Breast epithelium (tissue), 3 donors: ENCODE data around the gene HECTD4.

Experiments used
- POLR2A ChIP-seq: fragments of 450-650 bp; IDR thresholded peaks from one replicate; pipeline ENCODE4 v1.6.1; 2016; ENCODE audit warnings: antibody characterized with exemption, mild to moderate bottlenecking, moderate library complexity
- TF ChIP-seq, protein P1 (sequence below), 3 donors: fragments of 450-650 bp; IDR thresholded peaks; one replicate each; pipeline ENCODE4 v1.5.1; 2016 to 2017; ENCODE audit warnings: antibody characterized with exemption in 3 of 3, mild to moderate bottlenecking in 3 of 3, moderate library complexity in 3 of 3

DNA sequence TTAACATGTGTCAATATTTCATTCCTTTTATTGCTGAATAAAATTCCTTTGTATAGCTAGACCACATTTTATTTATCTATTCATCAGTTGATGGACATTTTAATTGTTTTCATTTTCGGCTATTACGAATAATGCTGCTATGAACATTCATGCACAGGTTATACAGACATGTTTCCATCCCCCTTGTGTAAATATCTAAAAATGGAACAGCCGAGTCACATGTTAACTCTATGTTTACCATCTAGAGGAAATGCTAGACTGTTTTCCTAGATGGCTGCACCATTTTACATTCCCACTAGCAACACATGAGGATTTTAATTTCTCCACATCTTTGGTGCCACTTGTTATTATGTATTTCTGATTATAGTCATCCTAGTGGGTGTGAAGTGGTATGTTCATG lies 49.2 kb downstream of the HECTD4 start:
- TF ChIP-seq, protein P1, sequence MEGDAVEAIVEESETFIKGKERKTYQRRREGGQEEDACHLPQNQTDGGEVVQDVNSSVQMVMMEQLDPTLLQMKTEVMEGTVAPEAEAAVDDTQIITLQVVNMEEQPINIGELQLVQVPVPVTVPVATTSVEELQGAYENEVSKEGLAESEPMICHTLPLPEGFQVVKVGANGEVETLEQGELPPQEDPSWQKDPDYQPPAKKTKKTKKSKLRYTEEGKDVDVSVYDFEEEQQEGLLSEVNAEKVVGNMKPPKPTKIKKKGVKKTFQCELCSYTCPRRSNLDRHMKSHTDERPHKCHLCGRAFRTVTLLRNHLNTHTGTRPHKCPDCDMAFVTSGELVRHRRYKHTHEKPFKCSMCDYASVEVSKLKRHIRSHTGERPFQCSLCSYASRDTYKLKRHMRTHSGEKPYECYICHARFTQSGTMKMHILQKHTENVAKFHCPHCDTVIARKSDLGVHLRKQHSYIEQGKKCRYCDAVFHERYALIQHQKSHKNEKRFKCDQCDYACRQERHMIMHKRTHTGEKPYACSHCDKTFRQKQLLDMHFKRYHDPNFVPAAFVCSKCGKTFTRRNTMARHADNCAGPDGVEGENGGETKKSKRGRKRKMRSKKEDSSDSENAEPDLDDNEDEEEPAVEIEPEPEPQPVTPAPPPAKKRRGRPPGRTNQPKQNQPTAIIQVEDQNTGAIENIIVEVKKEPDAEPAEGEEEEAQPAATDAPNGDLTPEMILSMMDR (IDR thresholded peaks at IDR 0.05) = no peak
- no peak for TF ChIP-seq POLR2A
